Suprapubic skin (tissue), 4 donors: ENCODE measurements around the gene CUEDC2. TPM values are rescaled to one million over a fixed set of nuclear protein-coding genes. Genes with fewer than 3 reads are reported as not detected.
"Not testable (repeated sequence)": the region's sequence is repeated elsewhere in the genome, so short reads cannot be mapped to it uniquely, and the experiment has no call there.

Experiments used
- DNase-seq, 2 donors: peaks; one replicate each; pipeline ENCODE4 v3.0.0-alpha.2; 2019; ENCODE audit warnings: low spot score in 2 of 2
- H3K27ac ChIP-seq: fragments of 200-600 bp; sonication (generic); one replicate; pipeline ENCODE4 v1.5.1; 2019
- H3K27me3 ChIP-seq: fragments of 200-600 bp; sonication (generic); one replicate; pipeline ENCODE4 v1.5.1; 2019
- H3K36me3 ChIP-seq: fragments of 200-600 bp; sonication (generic); one replicate; pipeline ENCODE4 v1.5.1; 2019
- H3K4me1 ChIP-seq: fragments of 200-600 bp; sonication (generic); one replicate; pipeline ENCODE4 v1.5.1; 2019
- H3K4me3 ChIP-seq: fragments of 200-600 bp; sonication (generic); one replicate; pipeline ENCODE4 v1.5.1; 2019; ENCODE audit warnings: mild to moderate bottlenecking
- H3K9me3 ChIP-seq: fragments of 200-600 bp; sonication (generic); one replicate; pipeline ENCODE4 v1.5.1; 2019
- CTCF ChIP-seq, 2 donors: fragments of 200-600 bp in 1 of 2; fragments of 450-650 bp in 1 of 2; sonication (generic) in 1 of 2; IDR thresholded peaks; one replicate each; pipeline ENCODE4 v1.5.1; 2016 to 2019; ENCODE audit warnings: antibody characterized with exemption in 2 of 2, mild to moderate bottlenecking in 1 of 2, moderate library complexity in 1 of 2
- EP300 ChIP-seq: sonication (generic); formaldehyde crosslinking; IDR thresholded peaks from one replicate; pipeline ENCODE4 v1.6.1; 2017; ENCODE audit warnings: antibody characterized with exemption
- POLR2A ChIP-seq, 2 donors: fragments of 450-650 bp; IDR thresholded peaks; one replicate each; pipeline ENCODE4 v1.6.1; 2017; ENCODE audit warnings: antibody characterized with exemption in 2 of 2, mild to moderate bottlenecking in 2 of 2, moderate library complexity in 2 of 2
- POLR2AphosphoS5 ChIP-seq, 3 donors: sonication (generic); formaldehyde crosslinking; IDR thresholded peaks; one replicate each; pipeline ENCODE4 v1.6.1; 2017; ENCODE audit warnings: antibody characterized with exemption in 3 of 3
- WGBS: methylation state at CpG from one replicate; pipeline ENCODE4 v1.1.5; 2018; 5-methylcytosine and 5-hydroxymethylcytosine counted together
- total RNA-seq, 4 donors: library from RNA; depleted of rRNA; stranded (reverse); fragments of >200 nt; gene quantifications; one replicate each; pipeline ENCODE4 v1.1.0, GENCODE V29; 2016

Gene CUEDC2
- total RNA-seq, 4 donors from 2014 or later: 25.0 to 61.2 (median 40.2) TPM

GRCh38 chr10:102460836-102461186, 28.4 kb upstream of the CUEDC2 start:
- H3K36me3 ChIP-seq: no peaks in the 10 kb centered on the region
- WGBS: 34% methylated on average over 8 of the region's 8 CpGs
- H3K27me3 ChIP-seq: no peaks in the 10 kb centered on the region
- TF ChIP-seq CTCF (IDR thresholded peaks at IDR 0.05): no peak
- no peak for TF ChIP-seq POLR2A (IDR thresholded peaks at IDR 0.05)
- no peak for TF ChIP-seq POLR2AphosphoS5 (IDR thresholded peaks at IDR 0.05)
- TF ChIP-seq EP300: no peak
- H3K9me3 ChIP-seq: no peaks in the 10 kb centered on the region
- no peak overlapping the region for H3K27ac ChIP-seq
- no peak for DNase-seq
- peaks cover 25% of the 10 kb centered on the region for H3K4me1 ChIP-seq
- H3K4me3 ChIP-seq: peak overlapping the region; percentile 62

- DNase-seq: no peak
- WGBS: 83% methylated on average over 4 of the region's 4 CpGs
- no peaks in the 10 kb centered on the region for H3K27me3 ChIP-seq
- no peaks in the 10 kb centered on the region for H3K9me3 ChIP-seq
- H3K4me3 ChIP-seq: no peak overlapping the region
- H3K4me1 ChIP-seq: peaks cover 25% of the 10 kb centered on the region
- TF ChIP-seq EP300 (no peak), CTCF (IDR thresholded peaks at IDR 0.05) (no peak), POLR2A (IDR thresholded peaks at IDR 0.05) (no peak), POLR2AphosphoS5 (IDR thresholded peaks at IDR 0.05) (no peak)
- H3K27ac ChIP-seq: no peak overlapping the region
- H3K36me3 ChIP-seq: no peaks in the 10 kb centered on the region
Measured at GRCh38 chr10:102458656-102459055, 26.3 kb upstream of the CUEDC2 start.

GRCh38 chr10:102457591-102458150, 25.3 kb upstream of the CUEDC2 start:
- Histone ChIP-seq H3K36me3 (no peaks in the 10 kb centered on the region), H3K4me1 (peaks cover 20% of the 10 kb centered on the region), H3K27ac (no peak overlapping the region), H3K4me3 (no peak overlapping the region), H3K27me3 (no peaks in the 10 kb centered on the region), H3K9me3 (no peaks in the 10 kb centered on the region)
- TF ChIP-seq POLR2AphosphoS5 (IDR thresholded peaks at IDR 0.05) (no peak), POLR2A (IDR thresholded peaks at IDR 0.05) (no peak), CTCF (IDR thresholded peaks at IDR 0.05) (no peak), EP300 (no peak)
- WGBS: 83% methylated on average over 9 of the region's 9 CpGs
- DNase-seq: no peak

GRCh38 chr10:102455893-102456471, 23.6 kb upstream of the CUEDC2 start:
- no peaks in the 10 kb centered on the region for H3K36me3 ChIP-seq
- H3K27me3 ChIP-seq: no peaks in the 10 kb centered on the region
- H3K4me3 ChIP-seq: no peak overlapping the region
- peaks cover 16% of the 10 kb centered on the region for H3K4me1 ChIP-seq
- 72% methylated on average over 7 of the region's 7 CpGs for WGBS
- H3K9me3 ChIP-seq: no peaks in the 10 kb centered on the region
- DNase-seq: no peak
- TF ChIP-seq CTCF (IDR thresholded peaks at IDR 0.05): no peak
- no peak for TF ChIP-seq EP300
- TF ChIP-seq POLR2AphosphoS5 (IDR thresholded peaks at IDR 0.05): no peak
- TF ChIP-seq POLR2A (IDR thresholded peaks at IDR 0.05): no peak
- H3K27ac ChIP-seq: no peak overlapping the region

GRCh38 chr10:102454662-102455487, 22.5 kb upstream of the CUEDC2 start:
- DNase-seq, H3K27ac ChIP-seq, H3K27me3 ChIP-seq, H3K4me3 ChIP-seq, H3K36me3 ChIP-seq, H3K9me3 ChIP-seq: not testable (repeated sequence)
- 70% methylated on average over 13 of the region's 13 CpGs for WGBS
- peaks cover 15% of the 10 kb centered on the region for H3K4me1 ChIP-seq
